Measurements from ENCODE around the gene BACH1.

The BACH1 gene

GRCh38 chr21:29362758-29363157 lies 64.0 kb downstream of the BACH1 start:
- H2BK120ac ChIP-seq (ENCODE audit: low read depth, low read length): no peak overlapping the region
- no peak overlapping the region for H2BK15ac ChIP-seq (ENCODE audit: low read length)
- no peak overlapping the region for H2BK5ac ChIP-seq (ENCODE audit: low read length)
- H3K27ac ChIP-seq (replicated peaks; ENCODE audit: low read length): no peak overlapping the region
- no peak overlapping the region for H3K23ac ChIP-seq (ENCODE audit: low read depth, low read length, poor library complexity)
- no peak for DNase-seq (ENCODE audit: low spot score)
- no peak overlapping the region for H3K4ac ChIP-seq (ENCODE audit: low read length)
- H3K9me3 ChIP-seq (replicated peaks in 1 of 2; ENCODE audit: control insufficient read depth in 2 of 2, insufficient read depth in 1 of 2, low read depth in 1 of 2, low read length in 2 of 2): peaks cover 0 to 5% of the 10 kb centered on the region in 2 donors
- no peaks in the 10 kb centered on the region for H3K27me3 ChIP-seq (ENCODE audit: control insufficient read depth in 3 of 3, insufficient read depth in 3 of 3, low read depth in 1 of 3, low read length in 3 of 3)
- H3K4me2 ChIP-seq (ENCODE audit: insufficient read depth, low read length, poor library complexity, severe bottlenecking): no peak overlapping the region
- no peak overlapping the region for H2AK5ac ChIP-seq (ENCODE audit: low read depth, low read length)
- H3K4me3 ChIP-seq (ENCODE audit: low read length in 2 of 2): no peak overlapping the region
- H3K9ac ChIP-seq (ENCODE audit: low read depth, low read length, poor library complexity): no peak overlapping the region
- peaks cover 0 to 21% of the 10 kb centered on the region in 2 donors for H3K36me3 ChIP-seq (replicated peaks in 1 of 2; ENCODE audit: control insufficient read depth in 2 of 2, insufficient read depth in 2 of 2, low read length in 2 of 2)
- WGBS, 2 donors (ENCODE audit: extremely low coverage in 2 of 2, insufficient read length in 2 of 2, insufficient replicate concordance in 1 of 2): no CpG with 5 or more reads among the region's 3 CpGs
- no peak overlapping the region for H4K8ac ChIP-seq (ENCODE audit: low read depth, low read length)
- H3K79me1 ChIP-seq (ENCODE audit: low read depth, low read length): no peaks in the 10 kb centered on the region
- H3K14ac ChIP-seq (ENCODE audit: low read length): no peak overlapping the region
- no peak overlapping the region for H2BK12ac ChIP-seq (ENCODE audit: low read length)
- no peak overlapping the region for H3K18ac ChIP-seq (ENCODE audit: low read length)
- no peaks in the 10 kb centered on the region for H3K4me1 ChIP-seq (ENCODE audit: control insufficient read depth in 2 of 2, insufficient read depth in 1 of 2, low read depth in 1 of 2, low read length in 2 of 2)
- H2AFZ ChIP-seq (ENCODE audit: low read length): no peak overlapping the region
- no peak overlapping the region for H4K91ac ChIP-seq (ENCODE audit: low read depth, low read length, poor library complexity)

GRCh38 chr21:29365661-29366265 lies 67.0 kb downstream of the BACH1 start:
- DNase-seq (ENCODE audit: low spot score): no peak
- H3K18ac ChIP-seq (ENCODE audit: low read length): no peak overlapping the region
- H3K9ac ChIP-seq (ENCODE audit: low read depth, low read length, poor library complexity): no peak overlapping the region
- H2AK5ac ChIP-seq (ENCODE audit: low read depth, low read length): no peak overlapping the region
- H3K4ac ChIP-seq (ENCODE audit: low read length): no peak overlapping the region
- H3K36me3 ChIP-seq (replicated peaks in 1 of 2; ENCODE audit: control insufficient read depth in 2 of 2, insufficient read depth in 2 of 2, low read length in 2 of 2): peaks cover 0 to 26% of the 10 kb centered on the region in 2 donors
- no peak overlapping the region for H3K4me3 ChIP-seq (ENCODE audit: low read length in 2 of 2)
- peaks cover 0 to 5% of the 10 kb centered on the region in 2 donors for H3K9me3 ChIP-seq (replicated peaks in 1 of 2; ENCODE audit: control insufficient read depth in 2 of 2, insufficient read depth in 1 of 2, low read depth in 1 of 2, low read length in 2 of 2)
- H2BK15ac ChIP-seq (ENCODE audit: low read length): no peak overlapping the region
- H3K4me1 ChIP-seq (ENCODE audit: control insufficient read depth in 2 of 2, insufficient read depth in 1 of 2, low read depth in 1 of 2, low read length in 2 of 2): no peaks in the 10 kb centered on the region
- H2BK120ac ChIP-seq (ENCODE audit: low read depth, low read length): no peak overlapping the region
- no peaks in the 10 kb centered on the region for H3K27me3 ChIP-seq (ENCODE audit: control insufficient read depth in 3 of 3, insufficient read depth in 3 of 3, low read depth in 1 of 3, low read length in 3 of 3)
- H4K8ac ChIP-seq (ENCODE audit: low read depth, low read length): no peak overlapping the region
- no peak overlapping the region for H2BK12ac ChIP-seq (ENCODE audit: low read length)
- WGBS, 2 donors (ENCODE audit: extremely low coverage in 2 of 2, insufficient read length in 2 of 2, insufficient replicate concordance in 1 of 2): no CpG with 5 or more reads among the region's 8 CpGs
- no peak overlapping the region for H3K4me2 ChIP-seq (ENCODE audit: insufficient read depth, low read length, poor library complexity, severe bottlenecking)
- H2AFZ ChIP-seq (ENCODE audit: low read length): no peak overlapping the region
- no peak overlapping the region for H2BK5ac ChIP-seq (ENCODE audit: low read length)
- no peak overlapping the region for H3K27ac ChIP-seq (replicated peaks; ENCODE audit: low read length)
- no peak overlapping the region for H3K14ac ChIP-seq (ENCODE audit: low read length)
- no peak overlapping the region for H4K91ac ChIP-seq (ENCODE audit: low read depth, low read length, poor library complexity)
- no peaks in the 10 kb centered on the region for H3K79me1 ChIP-seq (ENCODE audit: low read depth, low read length)
- H3K23ac ChIP-seq (ENCODE audit: low read depth, low read length, poor library complexity): no peak overlapping the region

- no peak overlapping the region for H3K14ac ChIP-seq (ENCODE audit: low read length)
- H3K23ac ChIP-seq (ENCODE audit: low read depth, low read length, poor library complexity): no peak overlapping the region
- H2BK120ac ChIP-seq (ENCODE audit: low read depth, low read length): no peak overlapping the region
- H3K79me1 ChIP-seq (ENCODE audit: low read depth, low read length): no peaks in the 10 kb centered on the region
- H3K18ac ChIP-seq (ENCODE audit: low read length): no peak overlapping the region
- no peak for DNase-seq (ENCODE audit: low spot score)
- no peak overlapping the region for H3K4ac ChIP-seq (ENCODE audit: low read length)
- H3K4me2 ChIP-seq (ENCODE audit: insufficient read depth, low read length, poor library complexity, severe bottlenecking): no peak overlapping the region
- no peak overlapping the region for H4K8ac ChIP-seq (ENCODE audit: low read depth, low read length)
- peaks cover 0 to 5% of the 10 kb centered on the region in 2 donors for H3K9me3 ChIP-seq (replicated peaks in 1 of 2; ENCODE audit: control insufficient read depth in 2 of 2, insufficient read depth in 1 of 2, low read depth in 1 of 2, low read length in 2 of 2)
- no peak overlapping the region for H3K27ac ChIP-seq (replicated peaks; ENCODE audit: low read length)
- WGBS, 2 donors (ENCODE audit: extremely low coverage in 2 of 2, insufficient read length in 2 of 2, insufficient replicate concordance in 1 of 2): no CpG with 5 or more reads among the region's 3 CpGs
- no peak overlapping the region for H4K91ac ChIP-seq (ENCODE audit: low read depth, low read length, poor library complexity)
- H3K36me3 ChIP-seq (replicated peaks in 1 of 2; ENCODE audit: control insufficient read depth in 2 of 2, insufficient read depth in 2 of 2, low read length in 2 of 2): peaks cover 0 to 23% of the 10 kb centered on the region in 2 donors
- no peak overlapping the region for H2BK15ac ChIP-seq (ENCODE audit: low read length)
- H3K4me3 ChIP-seq (ENCODE audit: low read length in 2 of 2): no peak overlapping the region
- no peak overlapping the region for H2BK12ac ChIP-seq (ENCODE audit: low read length)
- H2BK5ac ChIP-seq (ENCODE audit: low read length): no peak overlapping the region
- no peak overlapping the region for H2AK5ac ChIP-seq (ENCODE audit: low read depth, low read length)
- no peaks in the 10 kb centered on the region for H3K27me3 ChIP-seq (ENCODE audit: control insufficient read depth in 3 of 3, insufficient read depth in 3 of 3, low read depth in 1 of 3, low read length in 3 of 3)
- H3K9ac ChIP-seq (ENCODE audit: low read depth, low read length, poor library complexity): no peak overlapping the region
- H3K4me1 ChIP-seq (ENCODE audit: control insufficient read depth in 2 of 2, insufficient read depth in 1 of 2, low read depth in 1 of 2, low read length in 2 of 2): no peaks in the 10 kb centered on the region
- no peak overlapping the region for H2AFZ ChIP-seq (ENCODE audit: low read length)
These were observed 67.8 kb downstream of the BACH1 start for GRCh38 chr21:29366532-29366931.

GRCh38 chr21:29367335-29367734 lies 68.6 kb downstream of the BACH1 start:
- peaks cover 0 to 19% of the 10 kb centered on the region in 2 donors for H3K36me3 ChIP-seq (replicated peaks in 1 of 2; ENCODE audit: control insufficient read depth in 2 of 2, insufficient read depth in 2 of 2, low read length in 2 of 2)
- no peak overlapping the region for H2BK12ac ChIP-seq (ENCODE audit: low read length)
- no peak overlapping the region for H2AK5ac ChIP-seq (ENCODE audit: low read depth, low read length)
- WGBS, 2 donors (ENCODE audit: extremely low coverage in 2 of 2, insufficient read length in 2 of 2, insufficient replicate concordance in 1 of 2): no CpG with 5 or more reads among the region's 2 CpGs
- no peak overlapping the region for H2BK5ac ChIP-seq (ENCODE audit: low read length)
- no peaks in the 10 kb centered on the region for H3K4me1 ChIP-seq (ENCODE audit: control insufficient read depth in 2 of 2, insufficient read depth in 1 of 2, low read depth in 1 of 2, low read length in 2 of 2)
- H3K4me3 ChIP-seq (ENCODE audit: low read length in 2 of 2): no peak overlapping the region
- no peak overlapping the region for H3K18ac ChIP-seq (ENCODE audit: low read length)
- H2BK15ac ChIP-seq (ENCODE audit: low read length): no peak overlapping the region
- no peaks in the 10 kb centered on the region for H3K79me1 ChIP-seq (ENCODE audit: low read depth, low read length)
- DNase-seq (ENCODE audit: low spot score): no peak
- H4K91ac ChIP-seq (ENCODE audit: low read depth, low read length, poor library complexity): no peak overlapping the region
- H3K9ac ChIP-seq (ENCODE audit: low read depth, low read length, poor library complexity): no peak overlapping the region
- no peak overlapping the region for H2AFZ ChIP-seq (ENCODE audit: low read length)
- no peak overlapping the region for H4K8ac ChIP-seq (ENCODE audit: low read depth, low read length)
- no peak overlapping the region for H2BK120ac ChIP-seq (ENCODE audit: low read depth, low read length)
- no peaks in the 10 kb centered on the region for H3K27me3 ChIP-seq (ENCODE audit: control insufficient read depth in 3 of 3, insufficient read depth in 3 of 3, low read depth in 1 of 3, low read length in 3 of 3)
- no peak overlapping the region for H3K4ac ChIP-seq (ENCODE audit: low read length)
- H3K4me2 ChIP-seq (ENCODE audit: insufficient read depth, low read length, poor library complexity, severe bottlenecking): no peak overlapping the region
- peaks cover 0 to 5% of the 10 kb centered on the region in 2 donors for H3K9me3 ChIP-seq (replicated peaks in 1 of 2; ENCODE audit: control insufficient read depth in 2 of 2, insufficient read depth in 1 of 2, low read depth in 1 of 2, low read length in 2 of 2)
- no peak overlapping the region for H3K27ac ChIP-seq (replicated peaks; ENCODE audit: low read length)
- H3K23ac ChIP-seq (ENCODE audit: low read depth, low read length, poor library complexity): no peak overlapping the region
- no peak overlapping the region for H3K14ac ChIP-seq (ENCODE audit: low read length)
